HG03457 (cell line): ENCODE results near the gene SMAD2.
"Not testable (repeated sequence)": the region's sequence is repeated elsewhere in the genome, so short reads cannot be mapped to it uniquely, and the experiment has no call there.

ENCODE experiments used
- ATAC-seq: cut with Tn5 transposase; IDR thresholded peaks from one replicate; pipeline ENCODE4 v1.9.1; 2021; ENCODE audit warnings: moderate number of reproducible peaks; ENCODE audit not compliant: unreplicated experiment

The SMAD2 gene

DNA sequence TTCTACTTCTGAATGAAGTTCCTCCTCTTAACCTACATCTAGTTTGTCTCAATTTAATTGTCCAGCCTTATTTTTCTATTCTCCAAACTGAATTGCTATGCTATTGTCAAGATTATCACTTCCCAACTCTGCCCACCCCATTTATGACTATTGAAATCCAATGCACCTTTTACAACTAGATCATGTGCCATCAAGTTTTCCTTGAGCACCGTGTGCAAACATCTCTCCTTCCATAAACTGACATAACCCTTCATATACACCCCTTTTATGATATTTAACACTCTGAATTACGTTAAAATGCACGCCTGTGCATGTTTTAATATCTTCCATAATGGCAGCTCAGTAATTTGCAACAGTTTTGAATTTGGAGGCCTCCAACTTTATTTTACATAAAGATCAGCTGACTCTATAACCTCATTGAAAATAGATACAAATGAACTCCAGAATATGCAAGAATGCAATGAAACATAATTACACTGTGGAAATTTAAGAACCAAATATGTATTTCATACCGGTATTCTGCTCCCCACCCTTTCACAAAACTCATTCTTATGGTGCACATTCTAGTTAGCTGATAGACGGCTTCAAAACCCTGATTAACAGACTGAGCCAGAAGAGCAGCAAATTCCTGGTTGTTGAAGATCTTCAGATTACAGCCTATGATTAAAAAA is 85.5 kb downstream of the SMAD2 start:
- no peak for ATAC-seq

DNA sequence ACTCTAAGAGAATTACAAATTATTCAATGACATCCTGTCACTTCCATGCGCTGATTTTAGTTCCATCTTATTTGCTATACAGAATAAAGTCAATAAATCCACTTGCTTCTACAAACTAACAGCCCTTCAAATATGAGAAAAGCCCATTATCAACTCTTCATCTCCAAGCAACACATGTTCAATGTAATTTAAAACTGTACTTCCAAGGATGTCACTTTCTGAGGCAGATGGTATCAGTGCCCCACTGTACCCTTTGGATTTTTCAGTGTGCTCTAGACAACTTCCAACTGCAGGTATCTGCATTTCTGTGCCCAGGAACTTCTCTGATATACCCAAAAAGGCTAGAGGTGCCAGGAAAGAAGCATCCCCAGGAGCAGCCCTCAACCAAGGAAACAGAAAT is 87.6 kb downstream of the SMAD2 start:
- ATAC-seq, result no peak

DNA sequence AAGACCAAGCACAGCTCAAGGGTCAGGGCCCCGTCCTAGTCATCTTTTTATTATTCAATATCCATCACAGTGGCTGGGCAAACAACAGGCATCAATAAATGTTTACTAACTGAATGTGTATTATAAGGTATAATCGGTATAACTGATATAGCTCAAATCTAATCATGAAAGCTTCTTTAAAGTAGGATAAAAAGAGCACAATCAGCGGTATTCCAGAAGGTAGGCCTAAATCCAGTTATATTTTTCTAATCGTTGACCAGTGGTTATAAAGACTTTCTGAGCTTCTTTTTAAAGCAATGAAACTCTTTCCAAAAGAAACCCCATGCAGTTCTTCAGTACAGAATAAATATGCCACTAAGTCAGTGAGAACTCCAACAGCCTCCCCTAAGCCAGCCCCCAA is 92.1 kb downstream of the SMAD2 start:
- ATAC-seq, result no peak

DNA sequence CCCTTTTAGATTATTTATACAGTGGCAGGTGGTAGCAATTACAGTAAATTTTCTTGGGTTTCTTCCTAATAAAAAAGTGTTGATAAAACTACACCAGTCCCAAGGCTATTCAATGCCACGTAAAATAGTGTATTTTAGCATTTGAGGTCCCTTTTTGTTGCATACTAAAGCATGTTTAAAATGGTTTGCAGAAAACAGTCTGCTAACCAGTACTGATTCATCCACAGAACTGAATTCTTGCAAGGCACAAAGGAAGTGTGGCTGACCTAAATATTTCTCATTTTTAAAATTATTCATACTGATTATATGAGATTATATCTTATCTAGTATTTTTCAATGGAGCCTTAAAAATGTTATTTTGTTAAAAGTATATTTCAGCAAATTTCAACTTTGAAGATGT is 98.1 kb downstream of the SMAD2 start:
- ATAC-seq, result no peak

DNA sequence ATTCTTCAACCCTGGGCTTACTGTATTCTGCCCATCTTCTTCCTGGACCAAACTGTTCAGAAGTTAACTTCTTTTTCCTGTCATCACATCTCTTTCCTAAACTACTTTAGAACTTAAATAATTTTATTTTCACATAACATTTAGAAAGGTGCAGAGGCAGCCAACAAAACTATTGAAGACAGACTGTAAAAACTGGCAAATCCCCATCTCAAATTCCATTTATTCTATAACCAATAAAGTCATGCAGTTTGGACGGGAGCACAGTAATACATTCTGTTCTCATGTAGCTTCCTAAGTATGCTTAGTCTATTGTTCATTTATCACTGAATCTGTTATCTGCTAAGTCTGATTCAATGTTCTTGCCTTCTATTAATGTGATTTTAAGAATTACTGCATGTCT is 99.1 kb downstream of the SMAD2 start:
- no peak for ATAC-seq

DNA sequence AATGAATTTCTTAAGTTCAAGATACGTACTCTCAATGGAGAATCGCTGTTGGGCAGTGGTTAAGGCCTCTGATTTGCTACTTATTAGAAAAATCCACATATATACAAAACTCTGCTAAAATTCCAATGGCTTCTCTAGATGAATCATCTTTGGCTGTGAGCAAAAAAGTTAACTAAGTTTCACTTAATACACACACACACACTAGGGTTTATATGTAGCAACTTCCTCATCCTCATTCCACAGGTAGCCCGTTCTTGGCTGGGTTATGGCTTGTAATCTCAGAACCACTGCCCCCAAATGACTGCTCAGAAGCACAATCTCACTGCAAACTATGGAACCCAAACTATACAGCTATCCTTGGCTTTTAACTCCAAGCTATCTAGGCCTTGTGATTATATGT is 99.7 kb downstream of the SMAD2 start:
- ATAC-seq, result no peak

DNA sequence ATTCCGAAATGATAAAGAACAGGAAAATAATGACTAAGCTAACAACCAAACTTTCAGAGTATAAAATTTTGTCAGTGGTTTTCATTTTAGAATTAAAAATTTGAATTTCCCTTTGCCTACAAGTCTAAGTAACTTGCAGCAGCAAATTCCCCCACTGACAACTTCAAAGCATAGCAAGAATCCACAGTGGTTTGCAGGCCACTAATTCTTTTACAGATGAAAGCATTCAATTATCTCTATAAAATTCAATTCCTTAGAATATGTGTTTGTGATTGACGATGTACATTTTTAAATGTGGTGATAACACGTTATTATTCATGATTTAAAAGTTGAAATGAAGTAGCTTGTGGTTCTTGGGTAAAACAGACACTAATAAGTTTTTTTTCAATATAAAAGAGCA is 100.6 kb downstream of the SMAD2 start:
- no peak for ATAC-seq

DNA sequence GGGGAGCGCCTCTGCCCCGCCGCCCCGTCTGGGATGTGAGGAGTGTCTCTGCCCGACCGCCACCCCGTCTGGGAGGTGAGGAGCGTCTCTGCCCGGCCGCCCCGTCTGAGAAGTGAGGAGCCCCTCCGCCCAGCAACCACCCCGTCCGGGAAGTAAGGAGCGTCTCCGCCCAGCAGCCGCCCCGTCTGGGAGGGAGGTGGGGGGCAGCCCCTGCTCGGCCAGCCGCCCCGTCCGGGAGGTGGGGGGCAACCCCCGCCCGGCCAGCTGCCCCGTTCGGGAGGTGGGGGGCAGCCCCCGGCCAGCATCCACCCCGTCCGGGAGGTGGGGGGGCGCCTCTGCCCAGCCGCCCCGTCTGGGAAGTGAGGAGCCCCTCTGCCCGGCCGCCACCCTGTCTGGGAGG is 102.4 kb downstream of the SMAD2 start:
- ATAC-seq, result not testable (repeated sequence)

DNA sequence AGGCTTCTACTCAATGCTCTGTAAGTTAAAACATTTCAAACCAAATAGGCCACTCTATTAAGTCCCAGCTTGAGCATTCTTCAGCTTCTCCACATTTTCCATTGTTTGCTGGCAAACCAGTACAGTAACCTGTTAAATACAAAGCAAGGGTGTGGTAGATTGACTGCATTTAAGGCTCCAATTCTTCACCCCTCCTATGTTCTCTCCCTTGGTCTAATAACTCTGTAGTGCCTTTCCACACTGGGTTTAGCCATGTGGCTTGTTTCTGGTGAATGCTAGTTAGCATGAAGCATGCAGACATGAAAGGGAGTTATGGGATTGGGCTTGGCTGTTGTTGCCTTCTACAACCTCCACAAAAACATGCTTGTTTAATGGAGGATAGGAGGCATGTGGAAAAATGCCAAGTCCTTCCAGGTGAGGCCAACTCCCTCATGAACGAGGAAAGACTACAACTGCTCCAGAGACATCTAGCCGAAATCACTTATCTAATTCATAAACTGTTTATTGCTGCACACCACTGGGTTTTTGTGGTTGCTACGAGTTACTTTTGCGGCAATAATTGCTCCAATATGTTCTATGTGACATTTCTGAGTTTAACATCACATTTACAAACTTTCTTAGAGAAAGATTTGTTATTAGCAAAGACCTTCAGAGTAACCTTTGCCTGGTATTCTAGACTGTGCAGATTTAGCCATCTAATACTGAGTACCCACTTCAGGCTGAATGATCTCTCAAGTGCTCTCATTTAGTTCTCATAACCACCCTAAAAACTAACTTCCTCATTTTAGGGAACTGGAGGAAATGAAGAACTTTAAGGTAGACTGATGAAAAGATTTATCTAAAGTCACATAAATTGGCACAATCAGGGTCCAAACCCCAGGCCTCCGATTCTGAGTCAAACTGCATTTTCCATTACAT is 104.0 kb downstream of the SMAD2 start:
- no peak for ATAC-seq

DNA sequence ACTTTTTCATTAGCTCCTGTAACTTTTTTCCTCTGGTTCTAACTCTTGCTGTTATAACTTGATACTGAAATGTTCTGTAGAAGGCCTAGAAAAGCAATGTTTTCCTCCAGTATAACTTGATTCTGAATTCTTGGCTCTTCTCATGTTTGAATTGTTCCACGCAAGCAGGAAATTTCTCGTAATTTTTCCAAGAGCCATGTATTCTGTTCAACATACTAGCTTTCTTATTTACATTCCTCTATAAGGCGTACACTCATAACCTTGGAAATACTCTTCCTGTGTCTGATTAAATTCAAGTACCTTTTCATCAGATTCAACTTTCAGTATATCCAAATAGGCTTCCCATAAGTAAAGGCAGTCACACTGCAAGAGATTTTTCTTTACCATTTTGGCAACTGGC is 109.1 kb downstream of the SMAD2 start:
- ATAC-seq, result no peak

DNA sequence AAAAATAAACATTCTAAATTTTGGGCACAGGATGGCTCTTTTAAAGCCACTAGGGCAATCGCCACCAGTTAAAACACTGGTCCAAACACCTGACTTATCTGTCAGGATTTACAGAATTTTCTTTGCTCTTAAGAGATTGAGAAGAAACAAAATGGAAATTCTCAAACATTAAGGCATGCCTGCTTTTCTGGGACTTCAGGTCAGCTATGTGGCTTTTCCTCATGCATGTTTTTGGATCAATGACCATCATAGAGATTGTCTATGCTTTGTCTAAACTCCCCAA is 112.7 kb downstream of the SMAD2 start:
- no peak for ATAC-seq

DNA sequence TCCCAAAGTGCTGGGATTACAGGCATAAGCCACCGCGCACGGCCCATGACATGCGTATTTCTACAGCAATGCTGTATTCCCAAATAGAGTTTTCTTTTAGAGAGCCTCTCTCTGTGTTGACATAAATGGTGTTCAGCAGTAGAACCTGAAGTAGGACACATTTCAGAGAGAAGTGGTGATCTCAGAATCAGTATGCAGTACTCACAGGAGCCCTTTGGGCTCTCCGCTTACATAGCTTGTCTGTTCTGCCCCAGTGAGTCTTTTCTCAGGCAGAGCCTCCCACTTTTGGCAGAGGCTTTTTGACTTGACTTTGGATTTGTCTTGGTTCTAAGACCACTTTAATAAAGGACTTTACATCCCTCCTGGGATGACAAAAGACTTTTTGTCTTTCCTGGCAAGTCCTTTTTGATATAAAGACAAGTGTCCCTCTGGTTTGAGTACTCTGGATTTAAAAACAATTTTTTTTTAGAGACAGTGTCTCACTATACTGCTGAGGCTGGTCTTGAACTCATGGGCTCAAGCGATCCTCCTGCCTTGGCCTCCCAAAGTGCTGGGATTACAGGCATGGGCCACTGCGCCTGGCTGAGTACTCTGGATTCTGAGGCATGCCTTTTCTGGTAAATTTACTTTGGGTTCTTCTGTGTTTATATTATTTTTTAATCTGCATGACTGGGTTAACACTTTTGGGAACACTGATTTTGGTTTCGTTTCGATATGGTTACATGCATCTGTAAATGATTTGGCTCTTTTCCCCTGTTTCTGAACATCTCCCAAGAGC is 113.3 kb downstream of the SMAD2 start:
- ATAC-seq, result no peak

DNA sequence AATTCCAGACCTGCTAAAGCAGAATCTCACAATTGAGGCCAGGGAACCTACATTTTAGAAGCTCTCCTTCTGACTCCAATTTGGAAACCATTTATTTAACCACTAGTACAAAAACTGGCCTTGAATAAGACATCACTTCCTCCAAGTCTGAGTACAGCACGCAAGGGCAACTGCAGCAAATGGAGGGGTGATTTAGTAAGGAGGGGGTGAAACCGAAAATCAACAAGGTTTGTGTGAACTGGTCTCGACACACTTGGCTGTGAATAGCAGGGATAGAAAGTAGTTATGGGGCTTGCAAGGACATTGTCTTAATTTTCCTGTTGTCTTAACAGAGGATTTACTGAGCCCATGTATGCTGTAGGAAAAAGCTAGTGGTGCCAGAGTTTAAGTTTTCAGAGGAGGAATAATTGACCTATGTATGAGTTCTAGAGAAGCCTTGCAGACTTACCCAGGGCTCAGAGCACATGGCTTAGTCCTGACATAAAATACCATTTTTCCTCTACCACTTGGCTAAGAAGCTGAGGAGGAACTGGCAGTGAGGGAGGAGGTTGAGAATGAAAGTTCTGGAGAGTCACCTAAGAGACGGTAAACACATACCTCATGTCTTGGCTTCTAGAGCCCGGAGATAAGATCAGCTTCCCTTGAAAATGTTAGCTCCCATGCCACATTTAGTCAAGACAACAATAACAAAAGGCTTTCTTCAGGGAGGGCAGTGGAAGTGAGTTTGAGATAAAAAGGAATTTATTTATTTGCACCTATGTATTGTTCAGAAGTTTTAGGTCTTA is 114.8 kb downstream of the SMAD2 start:
- no peak for ATAC-seq

DNA sequence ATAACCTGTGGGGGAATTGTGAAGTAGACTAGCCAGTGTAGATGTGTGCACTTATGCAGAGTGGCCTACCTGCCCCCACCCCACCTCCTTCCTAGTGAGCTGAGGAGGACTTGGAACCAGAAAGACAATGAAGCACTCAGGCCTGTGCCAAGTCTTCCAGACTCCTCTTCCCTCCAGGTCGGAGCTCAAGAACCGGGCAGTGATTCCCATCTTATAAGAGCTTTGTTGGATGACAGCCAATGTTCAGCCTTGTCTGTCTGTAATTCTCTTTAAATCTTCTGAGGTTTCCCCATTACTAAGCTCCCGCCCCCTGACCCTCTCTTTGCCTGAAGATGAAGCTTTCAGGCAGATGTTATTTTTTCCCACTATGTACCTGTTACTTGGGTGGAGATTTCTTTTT is 121.0 kb downstream of the SMAD2 start:
- ATAC-seq, result no peak

DNA sequence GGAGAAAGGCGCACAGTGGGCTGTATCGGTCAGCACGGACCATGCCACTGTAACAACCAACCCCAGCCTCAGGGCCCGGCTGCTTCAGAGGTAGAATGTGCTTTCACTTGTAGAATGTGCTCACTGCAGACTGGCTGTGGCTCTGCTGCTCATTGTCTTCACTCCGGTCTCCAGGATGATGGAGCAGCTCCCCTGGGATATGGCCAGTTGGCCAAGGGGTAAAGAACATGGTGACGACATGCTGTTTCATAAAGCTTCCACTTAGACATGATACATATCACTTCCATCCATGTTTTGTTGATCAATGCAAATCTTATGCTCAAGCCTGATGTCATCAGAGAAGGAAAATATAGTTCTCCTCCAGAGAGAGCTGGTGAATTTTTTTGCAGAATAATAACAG is 127.7 kb downstream of the SMAD2 start:
- no peak for ATAC-seq

DNA sequence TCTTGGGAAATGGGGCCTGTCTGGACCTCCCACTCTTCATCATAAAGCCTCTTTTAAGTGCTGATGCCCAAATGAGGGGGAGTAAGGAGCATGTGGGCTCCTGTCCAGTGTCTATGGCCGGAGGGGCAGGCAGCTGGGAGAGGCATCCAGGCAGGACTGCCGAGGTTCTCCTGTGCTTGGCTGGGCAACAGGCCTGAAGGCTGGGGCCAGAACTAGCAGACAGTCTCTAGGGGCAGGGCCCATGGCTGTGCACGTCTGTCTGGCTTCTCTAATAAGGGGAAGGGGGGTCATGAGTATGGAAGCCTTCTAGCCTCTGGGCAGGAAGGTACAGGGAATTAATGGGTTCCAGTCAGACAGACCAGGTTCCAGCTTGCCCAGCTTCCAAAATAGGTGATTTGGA is 128.6 kb downstream of the SMAD2 start:
- ATAC-seq, result no peak

DNA sequence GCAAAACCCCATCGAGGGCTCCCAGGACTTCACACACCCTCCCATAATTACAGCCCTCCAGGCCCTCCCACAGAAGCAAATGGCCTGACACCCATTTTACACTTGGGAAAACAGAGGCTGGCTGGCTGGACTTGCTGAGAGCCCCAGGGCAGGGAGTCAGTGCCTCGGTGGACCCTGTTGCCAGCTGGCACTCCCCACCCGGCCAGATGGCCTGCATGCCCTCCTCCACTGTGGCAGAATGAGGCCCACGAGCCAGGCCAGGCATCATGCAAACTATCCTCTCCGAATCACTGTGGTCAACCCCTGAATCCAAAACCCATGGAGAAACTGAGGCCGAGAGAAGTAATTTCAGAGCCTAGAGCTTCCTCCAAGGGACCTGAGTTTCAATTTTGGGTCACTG is 129.7 kb downstream of the SMAD2 start:
- no peak for ATAC-seq

DNA sequence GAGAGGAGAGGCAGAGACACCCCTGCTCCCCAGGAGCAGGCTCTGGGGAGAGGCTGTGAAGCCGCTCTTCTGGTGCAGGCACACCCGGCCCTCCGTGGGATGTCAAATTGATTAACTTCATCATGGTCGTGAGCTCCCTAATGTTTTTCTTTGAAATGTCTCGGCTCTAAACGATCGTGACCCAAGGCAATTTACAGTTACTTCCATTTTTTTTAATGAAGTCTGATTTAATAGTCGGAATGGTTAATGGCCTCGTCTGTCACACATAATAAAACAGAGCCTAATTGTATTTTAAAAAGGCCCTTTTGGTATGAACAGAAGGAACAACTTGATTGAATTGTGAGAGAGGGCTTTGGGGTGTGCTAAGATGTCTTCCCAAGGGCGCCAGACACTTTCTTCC is 130.2 kb downstream of the SMAD2 start:
- no peak for ATAC-seq

DNA sequence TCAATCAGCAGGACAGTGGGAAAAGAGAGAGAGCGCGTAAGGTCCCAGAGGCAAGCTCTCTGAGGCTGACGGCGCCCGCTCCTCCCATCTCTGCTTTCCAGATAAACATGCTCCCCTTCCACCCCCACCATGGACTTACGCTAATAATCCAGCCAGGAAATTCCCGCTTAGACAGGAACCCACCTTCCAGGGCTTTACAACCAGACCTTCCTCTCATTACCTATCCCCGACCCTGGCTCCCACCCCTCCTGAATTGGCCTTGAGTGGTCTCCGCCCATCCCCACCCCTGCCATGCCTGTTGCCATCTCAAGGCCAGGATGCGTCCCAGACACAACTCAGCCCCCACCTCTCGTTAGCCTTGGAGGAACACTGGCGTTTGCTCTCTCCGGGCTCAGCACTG is 131.1 kb downstream of the SMAD2 start:
- ATAC-seq, result no peak

DNA sequence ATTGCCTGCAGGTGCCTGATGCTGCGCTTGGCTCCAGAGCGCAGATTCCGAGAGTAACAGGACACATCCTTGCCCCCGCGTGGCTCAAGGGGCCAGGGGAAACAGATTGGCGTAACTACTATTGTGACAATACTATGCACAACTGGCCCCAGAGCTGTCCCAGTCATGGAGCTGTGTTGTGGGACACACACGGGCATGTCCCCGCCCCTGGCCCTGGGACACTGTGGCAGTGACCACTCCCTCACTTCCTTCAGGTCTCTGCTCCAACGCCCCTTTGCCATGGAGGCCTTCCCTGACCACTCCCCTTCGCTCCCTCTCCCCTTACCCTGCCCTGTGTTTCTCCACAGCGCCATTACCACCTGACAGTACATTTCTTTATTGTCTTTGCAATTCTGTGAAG is 132.1 kb downstream of the SMAD2 start:
- ATAC-seq, result no peak

DNA sequence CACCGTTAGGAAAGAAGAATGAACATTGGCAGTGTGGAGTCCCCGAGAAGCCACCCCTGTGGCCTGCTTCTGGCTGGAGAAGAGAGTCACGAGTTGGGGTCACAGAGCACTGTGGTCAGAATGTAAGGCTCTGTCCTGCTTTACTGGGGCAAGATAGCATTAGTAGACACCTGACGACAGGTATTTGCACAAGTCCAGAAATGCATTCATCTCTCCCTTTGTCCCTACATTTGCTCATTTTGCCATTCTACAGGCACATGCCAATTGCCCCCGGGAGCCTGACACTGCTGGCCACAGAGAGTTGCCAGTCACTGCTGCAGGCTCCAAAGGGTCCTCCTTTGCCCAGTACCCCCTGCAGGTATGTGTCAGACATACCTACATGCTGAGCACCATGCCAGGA is 133.3 kb downstream of the SMAD2 start:
- no peak for ATAC-seq
